RWPE2 (cell line): ENCODE data around the gene MFNG.

Source experiments
- ATAC-seq: fragments of 200-7000 bp; cut with Tn5 transposase; 3 replicates; pipeline ENCODE4 v1.9.1; 2021; ENCODE audit warnings: low read depth
- DNase-seq: peaks from one replicate; pipeline ENCODE4 v3.0.0-alpha.2; 2020; ENCODE audit warnings: low spot score
- H3K27ac ChIP-seq: fragments of 450-650 bp; 2 replicates; pipeline ENCODE4 v1.5.1; 2017; ENCODE audit warnings: mild to moderate bottlenecking; ENCODE audit not compliant: poor library complexity, severe bottlenecking
- H3K27me3 ChIP-seq: fragments of 250-450 bp; sonication (Bioruptor Pico); 2 replicates; pipeline ENCODE4 v1.5.1; 2021; ENCODE audit warnings: mild to moderate bottlenecking, moderate library complexity; ENCODE audit not compliant: insufficient read depth, poor library complexity, severe bottlenecking
- H3K36me3 ChIP-seq: fragments of 250-450 bp; sonication (Bioruptor Pico); 2 replicates; pipeline ENCODE4 v1.5.1; 2020; ENCODE audit warnings: low read depth, mild to moderate bottlenecking, moderate library complexity
- H3K4me1 ChIP-seq: fragments of 250-450 bp; sonication (Bioruptor Pico); 2 replicates; pipeline ENCODE4 v1.5.1; 2021; ENCODE audit warnings: mild to moderate bottlenecking, moderate library complexity; ENCODE audit not compliant: insufficient read depth, poor library complexity, severe bottlenecking
- H3K4me3 ChIP-seq: fragments of 250-450 bp; sonication (Bioruptor Pico); 2 replicates; pipeline ENCODE4 v1.5.1; 2021; ENCODE audit warnings: mild to moderate bottlenecking, moderate library complexity; ENCODE audit not compliant: severe bottlenecking
- H3K9me3 ChIP-seq: fragments of 250-450 bp; sonication (Bioruptor Pico); 2 replicates; pipeline ENCODE4 v1.5.1; 2021; ENCODE audit warnings: mild to moderate bottlenecking, moderate library complexity; ENCODE audit not compliant: severe bottlenecking
- TF ChIP-seq, protein P1 (sequence below): fragments of 450-650 bp; IDR thresholded peaks from one replicate; pipeline ENCODE4 v1.5.1; 2017; ENCODE audit warnings: mild to moderate bottlenecking, moderate library complexity; ENCODE audit not compliant: poor library complexity, severe bottlenecking

Gene MFNG

DNA sequence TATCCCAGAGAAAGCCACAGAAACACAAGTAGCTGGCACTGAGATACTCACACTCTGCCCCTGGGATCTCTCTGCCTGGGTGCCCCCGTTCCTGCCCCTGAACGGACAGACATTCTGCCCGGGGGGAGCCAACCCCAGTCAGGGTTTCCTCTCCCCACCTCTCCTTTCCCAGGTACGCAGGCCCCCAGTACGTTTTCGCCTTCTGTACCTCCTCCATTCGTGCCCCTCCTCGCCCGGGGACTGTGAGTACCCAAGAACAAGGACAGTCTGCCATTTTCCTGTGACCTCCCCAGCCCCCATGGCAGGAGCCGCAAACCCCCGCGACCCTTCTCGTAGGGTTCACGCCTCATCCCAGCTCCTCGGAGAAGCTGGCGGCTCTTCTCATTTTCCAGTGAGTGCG, 29.8 kb downstream of the MFNG start:
- ATAC-seq, result no peak
- Histone ChIP-seq H3K9me3 (no peaks in the 10 kb centered on the region), H3K4me1 (peaks cover 15% of the 10 kb centered on the region), H3K27me3 (no peaks in the 10 kb centered on the region), H3K4me3 (no peak overlapping the region), H3K36me3 (no peaks in the 10 kb centered on the region), H3K27ac (peak overlapping the region; percentile 79)
- TF ChIP-seq, protein P1, sequence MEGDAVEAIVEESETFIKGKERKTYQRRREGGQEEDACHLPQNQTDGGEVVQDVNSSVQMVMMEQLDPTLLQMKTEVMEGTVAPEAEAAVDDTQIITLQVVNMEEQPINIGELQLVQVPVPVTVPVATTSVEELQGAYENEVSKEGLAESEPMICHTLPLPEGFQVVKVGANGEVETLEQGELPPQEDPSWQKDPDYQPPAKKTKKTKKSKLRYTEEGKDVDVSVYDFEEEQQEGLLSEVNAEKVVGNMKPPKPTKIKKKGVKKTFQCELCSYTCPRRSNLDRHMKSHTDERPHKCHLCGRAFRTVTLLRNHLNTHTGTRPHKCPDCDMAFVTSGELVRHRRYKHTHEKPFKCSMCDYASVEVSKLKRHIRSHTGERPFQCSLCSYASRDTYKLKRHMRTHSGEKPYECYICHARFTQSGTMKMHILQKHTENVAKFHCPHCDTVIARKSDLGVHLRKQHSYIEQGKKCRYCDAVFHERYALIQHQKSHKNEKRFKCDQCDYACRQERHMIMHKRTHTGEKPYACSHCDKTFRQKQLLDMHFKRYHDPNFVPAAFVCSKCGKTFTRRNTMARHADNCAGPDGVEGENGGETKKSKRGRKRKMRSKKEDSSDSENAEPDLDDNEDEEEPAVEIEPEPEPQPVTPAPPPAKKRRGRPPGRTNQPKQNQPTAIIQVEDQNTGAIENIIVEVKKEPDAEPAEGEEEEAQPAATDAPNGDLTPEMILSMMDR, result no peak
- DNase-seq, result no peak

DNA sequence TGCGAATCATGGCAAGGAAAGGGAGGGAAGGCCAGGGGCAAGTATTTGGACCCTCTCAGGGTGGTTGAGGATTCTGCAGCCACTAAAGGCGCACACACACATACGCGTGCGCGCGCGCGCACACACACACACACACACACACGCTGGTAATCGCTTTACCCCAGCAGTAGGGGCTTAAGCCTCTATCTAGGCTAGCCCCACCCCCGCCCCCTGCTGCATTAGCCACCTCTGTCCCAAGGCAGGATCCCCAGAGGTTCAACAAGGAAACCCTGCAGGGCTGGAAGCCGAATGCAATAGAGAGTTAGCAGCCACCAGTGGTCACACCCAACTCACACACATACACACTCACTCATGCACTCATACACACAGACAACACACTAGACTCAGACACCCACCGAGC, 30.3 kb downstream of the MFNG start:
- peaks cover 15% of the 10 kb centered on the region for H3K4me1 ChIP-seq
- ATAC-seq, result no peak
- no peak overlapping the region for H3K4me3 ChIP-seq
- peak overlapping the region; percentile 79 for H3K27ac ChIP-seq
- H3K36me3 ChIP-seq, result no peaks in the 10 kb centered on the region
- no peaks in the 10 kb centered on the region for H3K27me3 ChIP-seq
- TF ChIP-seq, protein P1, result no peak
- H3K9me3 ChIP-seq, result no peaks in the 10 kb centered on the region
- DNase-seq, result no peak

DNA sequence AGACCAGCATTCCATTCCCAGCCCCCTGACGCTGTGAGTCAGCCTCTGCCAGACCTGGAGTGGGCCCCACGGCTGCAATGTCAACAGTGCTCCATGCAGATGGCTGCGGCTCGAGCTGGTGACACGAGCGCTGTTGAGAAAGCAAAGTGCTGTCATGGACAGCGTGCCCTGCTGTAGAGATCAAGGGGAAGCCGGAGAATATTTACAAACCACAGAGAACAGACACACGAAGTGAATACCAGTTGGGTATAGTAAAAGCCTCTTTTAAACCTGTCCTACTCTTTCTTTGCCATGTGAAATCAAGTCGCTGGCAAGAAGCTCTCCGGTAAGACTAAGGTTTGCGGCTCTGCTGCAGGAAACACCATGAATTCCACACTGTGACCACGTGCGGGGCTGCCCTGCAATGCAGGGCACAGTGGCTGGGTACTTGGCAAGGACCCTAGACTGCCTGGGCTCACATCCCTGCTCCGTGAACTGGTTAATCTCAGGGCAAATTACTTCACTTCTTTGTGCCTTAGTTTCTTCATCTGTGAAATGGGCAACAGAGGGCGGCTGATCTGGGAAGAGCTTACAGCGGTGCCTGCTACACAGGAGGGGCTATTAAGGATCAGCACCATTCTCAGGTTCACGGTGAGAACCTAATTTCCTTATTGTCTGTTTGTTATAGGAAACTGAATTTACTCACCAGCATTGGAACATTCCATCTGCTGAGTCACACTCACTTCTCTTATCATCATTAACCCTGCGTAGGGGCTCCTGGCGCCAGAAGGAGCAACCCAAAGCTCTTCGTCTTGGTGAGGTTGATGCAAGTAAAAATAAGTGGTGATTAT, 31.1 kb downstream of the MFNG start:
- Histone ChIP-seq H3K9me3 (no peaks in the 10 kb centered on the region), H3K4me1 (peaks cover 15% of the 10 kb centered on the region), H3K27ac (peak overlapping the region; percentile 79), H3K27me3 (no peaks in the 10 kb centered on the region), H3K36me3 (no peaks in the 10 kb centered on the region), H3K4me3 (no peak overlapping the region)
- ATAC-seq, result peak; percentile 87
- TF ChIP-seq, protein P1, result peak; percentile 15
- no peak for DNase-seq

DNA sequence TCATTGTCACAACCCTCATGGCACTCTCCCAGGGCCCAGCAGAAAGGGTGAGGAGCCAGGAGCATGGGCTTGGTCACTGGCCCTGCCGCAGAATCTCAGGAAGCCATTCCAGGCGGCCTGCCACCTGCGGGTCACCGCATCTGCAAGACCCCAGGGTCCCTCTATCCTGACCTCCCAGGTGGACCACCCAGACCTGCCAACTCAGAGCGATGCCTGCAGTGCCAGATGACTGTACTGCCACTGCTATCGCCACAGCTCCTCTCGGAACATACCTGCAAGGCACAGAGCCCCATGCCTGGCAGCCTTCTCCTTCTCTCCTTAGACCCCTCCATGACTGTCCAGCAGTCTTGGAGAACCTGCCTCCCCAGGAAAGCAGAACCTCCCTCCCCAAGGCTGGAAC, 32.5 kb downstream of the MFNG start:
- Histone ChIP-seq H3K27ac (no peak overlapping the region), H3K4me1 (peaks cover 15% of the 10 kb centered on the region), H3K4me3 (no peak overlapping the region), H3K9me3 (no peaks in the 10 kb centered on the region), H3K27me3 (no peaks in the 10 kb centered on the region), H3K36me3 (no peaks in the 10 kb centered on the region)
- TF ChIP-seq, protein P1, result no peak
- ATAC-seq (no peak), DNase-seq (no peak)

DNA sequence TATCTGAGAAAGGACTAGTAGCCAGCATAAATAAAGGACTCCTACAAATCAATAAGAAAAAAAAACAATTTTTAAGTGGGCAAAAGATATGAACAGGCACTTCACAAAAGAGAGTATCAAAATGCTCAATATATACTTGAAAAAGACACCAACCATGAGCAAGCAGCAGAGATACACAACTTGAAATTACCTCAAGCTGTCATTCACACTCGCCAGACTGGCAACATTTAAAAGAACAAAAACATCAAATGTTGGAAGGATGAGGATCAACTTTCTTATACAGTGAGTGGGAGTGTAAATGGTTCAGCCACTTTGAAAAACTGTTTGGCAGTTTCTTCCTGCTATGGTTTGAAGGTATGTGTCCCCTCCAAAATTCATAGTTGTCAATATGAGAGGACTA, 35.0 kb downstream of the MFNG start:
- no peaks in the 10 kb centered on the region for H3K9me3 ChIP-seq
- TF ChIP-seq, protein P1, result no peak
- H3K36me3 ChIP-seq, result no peaks in the 10 kb centered on the region
- no peaks in the 10 kb centered on the region for H3K27me3 ChIP-seq
- DNase-seq (no peak), ATAC-seq (no peak)
- no peak overlapping the region for H3K4me3 ChIP-seq
- no peak overlapping the region for H3K27ac ChIP-seq
- H3K4me1 ChIP-seq, result peaks cover 15% of the 10 kb centered on the region
